HG02642 (cell line): ENCODE data around the gene RALGPS2.
"Not testable (repeated sequence)": the region's sequence is repeated elsewhere in the genome, so short reads cannot be mapped to it uniquely, and the experiment has no call there.

Source experiments
- ATAC-seq: cut with Tn5 transposase; IDR thresholded peaks from one replicate; pipeline ENCODE4 v1.9.1; 2021; ENCODE audit warnings: mild to moderate bottlenecking; ENCODE audit not compliant: unreplicated experiment, poor library complexity

Gene RALGPS2

DNA sequence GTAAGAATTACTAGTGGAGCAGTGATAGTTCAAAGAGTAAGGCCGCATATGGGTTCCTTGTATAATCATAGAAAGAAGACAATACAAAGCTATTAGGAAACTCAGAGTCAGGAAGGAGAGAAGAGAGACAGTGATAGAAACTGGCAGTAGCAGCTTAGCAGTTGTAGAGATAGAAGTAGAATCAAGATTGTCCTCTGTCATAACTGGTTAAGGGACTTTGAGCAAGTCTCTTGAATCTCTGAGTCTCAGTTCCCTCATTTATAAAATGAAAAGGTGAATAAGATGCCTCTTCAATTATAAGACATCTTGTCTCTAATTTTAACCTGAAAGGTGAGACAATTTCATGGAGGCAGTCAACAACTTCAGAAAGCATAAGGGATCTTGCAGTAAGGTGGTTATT lies 6.5 kb upstream of the RALGPS2 start:
- ATAC-seq, result no peak

- no peak for ATAC-seq
These were observed 1.5 kb upstream of the RALGPS2 start for GRCh38 chr1:178723546-178723945.

- ATAC-seq, result no peak
These were observed 692 bp upstream of the RALGPS2 start for GRCh38 chr1:178724376-178724727.

DNA sequence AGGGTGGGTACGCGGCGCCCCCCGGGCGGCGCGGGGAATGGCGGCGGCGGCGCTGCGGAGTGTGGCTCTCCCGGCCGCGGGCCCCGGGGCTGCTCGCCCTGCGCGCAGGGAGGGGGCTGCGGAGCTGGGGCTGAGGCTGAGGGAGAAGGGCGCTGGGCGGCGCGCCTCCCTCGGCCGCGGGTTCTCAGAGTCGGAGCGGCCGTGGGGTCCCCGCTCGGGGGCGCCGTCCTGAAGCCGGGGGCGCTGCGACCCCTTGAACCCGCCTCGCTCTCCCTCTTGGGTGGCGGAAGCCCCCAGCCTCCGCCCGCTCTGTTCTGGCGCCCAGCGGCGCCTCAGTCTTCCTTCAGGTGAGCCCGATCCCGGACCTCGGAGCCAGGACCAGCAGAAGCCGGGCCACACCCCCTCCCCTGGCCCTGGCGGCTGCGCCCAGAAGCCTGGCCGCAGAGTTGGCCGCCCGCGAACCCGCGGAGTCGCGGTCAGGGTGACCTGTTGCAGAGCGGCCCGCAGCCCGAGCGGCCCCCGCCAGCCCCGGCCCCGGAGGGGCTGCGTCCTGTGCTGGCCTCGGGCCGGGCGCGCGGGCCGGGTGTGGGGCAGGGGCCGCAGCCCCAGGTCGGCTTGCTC lies 532 bp downstream of the RALGPS2 start:
- peak; percentile 47 for ATAC-seq

DNA sequence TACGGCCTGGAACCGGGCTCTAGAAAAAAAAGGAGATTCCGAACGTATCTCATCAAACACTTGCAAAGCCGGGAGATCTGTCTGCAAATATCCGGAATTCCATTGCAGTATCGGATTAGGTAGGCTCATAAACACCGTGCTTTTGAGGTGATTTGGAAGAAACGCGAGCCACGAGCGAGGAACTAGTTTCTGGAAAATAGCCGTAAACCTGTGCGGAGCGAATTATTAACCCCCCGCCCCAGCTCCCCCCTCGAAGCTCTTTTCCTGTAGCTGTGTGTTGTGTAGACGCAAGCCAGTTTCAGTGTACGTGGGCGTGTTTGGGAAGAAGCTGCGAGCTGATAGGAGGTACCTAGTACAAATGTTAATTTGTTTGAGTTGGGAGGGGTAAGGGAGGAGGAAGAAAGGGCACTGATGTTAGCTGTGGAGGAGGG lies 1.1 kb downstream of the RALGPS2 start:
- peak; percentile 71 for ATAC-seq

GRCh38 chr1:178726545-178726944 lies 1.5 kb downstream of the RALGPS2 start:
- no peak for ATAC-seq

- ATAC-seq, result no peak
These were observed 2.2 kb downstream of the RALGPS2 start for GRCh38 chr1:178727014-178727895.

DNA sequence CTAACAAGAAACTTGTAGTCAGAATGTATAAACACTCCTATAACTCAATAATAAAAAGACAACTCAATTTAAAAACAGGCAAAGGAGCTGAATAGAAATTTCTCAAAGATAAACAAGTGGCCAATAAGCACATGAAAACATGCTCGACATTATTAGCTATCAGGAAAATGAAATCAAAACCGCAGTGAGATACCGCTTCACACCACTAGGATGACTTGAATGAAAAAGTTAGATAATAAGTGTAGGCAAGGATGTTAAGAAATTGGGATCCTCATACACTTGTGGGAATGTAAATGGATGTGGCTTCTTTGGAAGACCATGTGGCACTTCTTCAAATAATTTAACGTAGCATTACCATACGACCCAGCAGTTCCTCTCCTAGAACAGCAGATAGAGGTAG lies 8.9 kb downstream of the RALGPS2 start:
- no peak for ATAC-seq

GRCh38 chr1:178738780-178739179 lies 13.7 kb downstream of the RALGPS2 start:
- no peak for ATAC-seq

DNA sequence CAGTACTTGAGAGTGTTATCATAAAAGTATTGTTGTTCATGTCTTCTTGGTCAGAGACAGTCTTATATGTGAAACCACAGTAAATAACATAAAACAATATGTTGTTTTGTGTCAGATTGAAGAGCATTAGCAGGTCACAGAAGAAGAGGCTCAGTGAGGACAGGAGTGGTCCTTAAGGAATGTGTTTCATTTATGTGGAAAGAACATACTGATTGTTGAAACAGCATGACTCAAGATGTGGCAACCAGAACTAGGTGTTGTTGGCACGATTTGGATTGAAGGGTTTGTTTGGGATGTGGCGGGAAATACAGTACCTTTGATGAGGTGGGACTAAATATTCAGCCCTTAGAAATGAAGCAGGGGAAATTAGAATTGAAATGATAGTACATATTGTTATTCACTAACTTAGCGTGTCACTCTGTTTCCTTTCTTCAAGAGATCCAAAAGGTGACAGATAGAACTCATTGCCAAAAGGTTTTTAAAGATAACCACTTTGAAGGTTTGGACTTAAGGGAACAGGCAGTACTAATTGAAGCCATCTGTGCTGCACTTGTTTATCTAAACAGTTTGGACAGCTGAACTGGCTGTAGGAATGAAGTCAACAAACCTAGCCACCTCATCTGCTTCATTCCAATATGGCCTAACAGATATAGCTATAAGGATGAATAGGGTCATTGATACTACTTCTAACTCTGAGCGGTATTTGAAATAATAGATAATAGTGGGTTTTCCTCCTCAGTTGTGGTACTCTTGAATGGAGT lies 14.4 kb downstream of the RALGPS2 start:
- no peak for ATAC-seq

GRCh38 chr1:178740491-178740890 lies 15.4 kb downstream of the RALGPS2 start:
- no peak for ATAC-seq

DNA sequence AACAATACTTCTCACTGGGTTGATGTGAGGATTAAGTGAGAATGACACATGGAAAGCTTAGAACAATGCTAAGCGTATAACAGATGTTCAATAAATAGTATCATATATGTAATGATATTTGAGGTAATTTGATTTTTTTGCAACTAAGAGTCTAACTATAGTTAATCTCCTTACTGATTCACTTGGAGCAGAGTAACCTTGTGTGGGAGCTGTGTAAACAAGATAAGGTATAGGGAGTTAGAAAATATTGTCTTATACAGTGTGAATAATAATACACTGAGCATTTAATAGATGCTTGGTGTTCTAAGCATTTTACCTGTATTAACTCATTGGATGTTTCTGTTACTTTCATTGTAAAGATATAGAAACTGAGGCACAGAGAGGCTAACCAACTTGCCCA lies 15.9 kb downstream of the RALGPS2 start:
- no peak for ATAC-seq

GRCh38 chr1:178743801-178744200 lies 18.8 kb downstream of the RALGPS2 start:
- no peak for ATAC-seq

DNA sequence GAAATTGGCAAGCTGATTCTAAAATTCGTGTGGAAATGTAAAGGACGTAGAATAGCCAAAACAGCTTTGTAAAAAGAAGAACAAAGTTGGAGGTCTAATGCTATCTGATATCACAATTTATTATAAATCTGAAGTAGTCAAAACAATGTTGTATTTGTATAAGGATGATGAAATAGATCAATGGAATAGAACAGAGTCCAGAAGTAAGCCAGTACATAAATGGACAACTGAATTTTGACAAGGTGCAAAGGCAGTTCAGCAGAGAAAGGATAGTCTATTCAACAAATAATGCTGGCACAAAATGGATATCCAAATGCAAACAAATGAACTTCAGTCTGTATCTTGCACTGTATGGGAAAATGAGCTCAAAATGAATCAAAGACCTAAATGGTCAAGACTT lies 20.2 kb downstream of the RALGPS2 start:
- ATAC-seq, result no peak

DNA sequence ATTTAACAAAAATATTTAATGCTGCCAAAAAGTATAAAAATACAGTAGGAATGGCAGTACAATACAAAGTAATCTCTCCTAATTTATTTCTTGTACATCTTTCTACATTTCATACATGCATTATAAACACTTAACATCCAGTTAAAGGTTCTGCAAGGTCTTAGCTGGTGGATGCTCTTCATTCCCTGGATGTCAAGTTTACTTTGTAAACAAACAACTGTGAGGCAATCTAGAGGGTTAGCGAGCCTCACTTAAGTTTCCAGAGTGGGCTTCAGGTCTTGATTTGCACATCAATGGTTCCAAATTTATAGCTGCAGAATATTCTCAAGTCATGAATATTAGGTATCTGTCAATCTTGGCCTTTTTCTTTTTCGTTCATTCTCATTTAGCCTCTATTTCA lies 21.3 kb downstream of the RALGPS2 start:
- ATAC-seq, result no peak

DNA sequence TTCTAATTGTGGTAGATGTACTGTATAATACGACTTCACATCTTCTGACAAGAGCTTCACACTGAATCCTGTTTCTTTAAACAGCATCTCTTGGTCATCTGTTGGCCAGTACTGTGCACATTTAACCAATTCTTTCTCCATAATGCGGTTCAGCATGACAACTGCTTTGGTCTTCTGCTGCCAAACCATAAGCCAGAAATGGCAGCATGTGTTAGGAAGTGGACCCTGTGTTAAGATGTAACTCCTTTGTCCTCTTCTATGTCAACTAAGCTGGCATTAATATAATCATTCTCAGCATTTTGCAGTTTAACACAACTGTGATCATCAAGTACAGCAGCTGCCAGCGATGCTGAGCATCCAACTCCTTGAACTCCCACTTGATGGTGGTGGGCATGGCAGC lies 22.3 kb downstream of the RALGPS2 start:
- ATAC-seq, result not testable (repeated sequence)

- no peak for ATAC-seq
These were observed 24.6 kb downstream of the RALGPS2 start for GRCh38 chr1:178749581-178750166.

DNA sequence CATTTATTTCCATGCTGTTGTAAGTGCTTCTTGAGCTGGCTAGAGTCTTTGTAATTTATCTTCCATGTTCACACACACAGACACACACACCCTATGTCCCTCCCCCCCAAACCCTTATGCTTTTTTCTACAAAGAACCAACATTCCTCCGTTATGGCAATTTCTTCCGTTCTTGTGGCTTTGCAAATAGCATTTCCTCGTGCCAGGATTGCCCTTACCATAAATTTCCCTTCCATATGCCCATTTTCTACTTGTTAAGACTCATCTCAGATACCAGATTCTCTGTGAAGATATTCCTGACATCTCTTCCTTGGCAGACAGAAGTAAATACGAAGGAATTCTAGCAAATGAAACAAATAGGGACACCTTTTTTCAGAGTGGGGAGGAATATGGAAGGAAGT lies 26.0 kb downstream of the RALGPS2 start:
- no peak for ATAC-seq

DNA sequence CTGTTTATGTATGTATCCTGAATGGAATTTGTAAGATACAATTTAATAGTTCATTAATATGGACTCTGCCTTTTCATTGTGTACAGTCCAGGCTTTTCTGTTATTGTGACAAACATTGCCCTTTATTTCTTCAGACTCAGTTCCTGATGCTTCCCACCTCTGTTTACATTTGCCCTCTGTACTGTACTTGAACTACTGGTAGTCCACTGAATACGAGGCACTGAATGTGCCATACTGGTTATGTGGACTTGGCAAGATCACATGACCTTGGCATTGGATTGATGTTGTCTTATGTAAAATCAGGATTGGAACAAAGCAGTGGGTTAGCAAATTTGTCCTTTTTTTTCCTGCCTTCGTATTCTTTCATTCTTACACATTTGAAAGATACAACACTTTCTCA lies 27.8 kb downstream of the RALGPS2 start:
- no peak for ATAC-seq

- not testable (repeated sequence) for ATAC-seq
These were observed 29.7 kb downstream of the RALGPS2 start for GRCh38 chr1:178754655-178755256.
